PFSK-1 (cell line): ENCODE measurements around the gene CCRL2.

Source experiments
- FOXP2 ChIP-seq: optimal IDR thresholded peaks from 2 replicates; pipeline ENCODE3; 2011; ENCODE audit warnings: borderline replicate concordance, control low read depth, inconsistent platforms; ENCODE audit not compliant: insufficient read depth; ENCODE audit errors: extremely low read length, extremely low read depth
- POLR2AphosphoS5 ChIP-seq: IDR thresholded peaks from 2 replicates; pipeline ENCODE4 v1.6.1; 2012; ENCODE audit warnings: low read depth, mild to moderate bottlenecking, control low read depth, low read length, moderate library complexity
- REST ChIP-seq, 2 experiments: IDR thresholded peaks; 2 replicates each; pipeline versions ENCODE4 v1.6.1 to v1.8.0; 2011 to 2012; ENCODE audit warnings: low read depth in 2 of 2, low read length in 2 of 2, control low read depth in 1 of 2, inconsistent platforms in 1 of 2, mild to moderate bottlenecking in 1 of 2, moderate library complexity in 1 of 2; ENCODE audit not compliant: insufficient read depth in 1 of 2
- SIN3A ChIP-seq: IDR thresholded peaks from 2 replicates; pipeline ENCODE4 v1.6.1; 2012; ENCODE audit warnings: mild to moderate bottlenecking, low read length, moderate library complexity, borderline replicate concordance; ENCODE audit not compliant: insufficient read depth
- TAF1 ChIP-seq: IDR thresholded peaks from 2 replicates; pipeline ENCODE4 v1.6.1; 2012; ENCODE audit warnings: low read length, control low read depth, borderline replicate concordance; ENCODE audit not compliant: insufficient read depth

The CCRL2 gene

GRCh38 chr3:46372492-46373359 lies 34.3 kb upstream of the CCRL2 start:
- TF ChIP-seq FOXP2, result no peak
- no peak for TF ChIP-seq TAF1

- TF ChIP-seq REST (IDR thresholded peaks at IDR 0.05; ENCODE audit: insufficient read depth in 1 of 2, low read depth in 2 of 2, low read length in 2 of 2), result no peak
- no peak for TF ChIP-seq SIN3A
- no peak for TF ChIP-seq FOXP2
- TF ChIP-seq TAF1, result no peak
- TF ChIP-seq POLR2AphosphoS5, result no peak
These were observed 32.3 kb upstream of the CCRL2 start for GRCh38 chr3:46374755-46375154.

- TF ChIP-seq FOXP2 (no peak), TAF1 (no peak), SIN3A (no peak), POLR2AphosphoS5 (no peak), REST (IDR thresholded peaks at IDR 0.05; ENCODE audit: insufficient read depth in 1 of 2, low read depth in 2 of 2, low read length in 2 of 2) (no peak)
These were observed 31.8 kb upstream of the CCRL2 start for GRCh38 chr3:46375218-46375617.

DNA sequence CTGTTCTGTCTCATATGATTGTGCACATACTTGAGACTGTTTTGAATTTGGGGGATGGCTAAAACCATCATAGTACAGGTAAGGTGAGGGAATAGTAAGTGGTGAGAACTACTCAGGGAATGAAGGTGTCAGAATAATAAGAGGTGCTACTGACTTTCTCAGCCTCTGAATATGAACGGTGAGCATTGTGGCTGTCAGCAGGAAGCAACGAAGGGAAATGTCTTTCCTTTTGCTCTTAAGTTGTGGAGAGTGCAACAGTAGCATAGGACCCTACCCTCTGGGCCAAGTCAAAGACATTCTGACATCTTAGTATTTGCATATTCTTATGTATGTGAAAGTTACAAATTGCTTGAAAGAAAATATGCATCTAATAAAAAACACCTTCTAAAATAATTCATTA lies 31.2 kb upstream of the CCRL2 start:
- TF ChIP-seq FOXP2 (no peak), TAF1 (no peak), SIN3A (no peak), POLR2AphosphoS5 (no peak), REST (IDR thresholded peaks at IDR 0.05; ENCODE audit: insufficient read depth in 1 of 2, low read depth in 2 of 2, low read length in 2 of 2) (no peak)

GRCh38 chr3:46378426-46378942 lies 28.6 kb upstream of the CCRL2 start:
- TF ChIP-seq REST (IDR thresholded peaks at IDR 0.05; ENCODE audit: insufficient read depth in 1 of 2, low read depth in 2 of 2, low read length in 2 of 2), result no peak
